Stimulated activated naive CD8-positive, alpha-beta T cell treated with anti-CD3 and anti-CD28 coated beads, Interleukin-15, Interleukin-2, amounts not matched to agents 100 ng/mL and 50 ng/mL, for 24 hours (primary cell): ENCODE results near the gene BCR.

Source experiments
- H3K27ac Mint-ChIP-seq: one replicate; pipeline ENCODE4 v1.8.0; 2021; ENCODE audit warnings: mild to moderate bottlenecking, mixed read lengths
- H3K27me3 Mint-ChIP-seq: one replicate; pipeline ENCODE4 v1.8.0; 2021; ENCODE audit warnings: mixed read lengths
- H3K36me3 Mint-ChIP-seq: one replicate; pipeline ENCODE4 v1.8.0; 2021; ENCODE audit warnings: low read depth, mixed read lengths
- H3K4me1 Mint-ChIP-seq: one replicate; pipeline ENCODE4 v1.8.0; 2021; ENCODE audit warnings: low read depth, mixed read lengths
- H3K4me3 Mint-ChIP-seq: one replicate; pipeline ENCODE4 v1.8.0; 2021; ENCODE audit warnings: mild to moderate bottlenecking, mixed read lengths
- H3K9me3 Mint-ChIP-seq: one replicate; pipeline ENCODE4 v1.8.0; 2021; ENCODE audit warnings: mixed read lengths

Gene BCR

DNA sequence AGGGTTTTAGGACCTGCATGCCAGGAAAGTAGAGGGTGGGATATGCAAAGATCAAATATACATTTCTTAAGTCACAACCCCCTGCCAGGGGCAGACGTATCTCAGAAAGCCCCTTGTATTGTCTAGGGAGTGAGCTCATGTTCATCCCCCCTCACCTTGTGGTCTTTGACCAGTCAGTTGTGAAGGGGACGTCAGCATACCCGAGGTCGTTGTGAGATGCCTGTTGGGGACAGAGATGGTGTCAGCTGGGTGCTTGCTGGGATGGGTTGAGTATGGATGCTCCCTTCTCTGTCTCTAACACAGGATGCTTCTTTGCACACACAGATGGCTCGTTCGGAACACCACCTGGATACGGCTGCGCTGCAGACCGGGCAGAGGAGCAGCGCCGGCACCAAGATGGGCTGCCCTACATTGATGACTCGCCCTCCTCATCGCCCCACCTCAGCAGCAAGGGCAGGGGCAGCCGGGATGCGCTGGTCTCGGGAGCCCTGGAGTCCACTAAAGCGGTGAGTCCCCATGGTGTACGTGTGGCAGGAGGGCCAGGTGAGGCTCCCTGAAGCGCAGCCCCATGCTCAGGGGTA lies 73.3 kb downstream of the BCR start:
- Mint-ChIP-seq H3K36me3 (peaks cover 11% of the 10 kb centered on the region), H3K27ac (no peak overlapping the region), H3K4me3 (no peak overlapping the region), H3K4me1 (peaks cover 43% of the 10 kb centered on the region), H3K27me3 (no peaks in the 10 kb centered on the region), H3K9me3 (no peaks in the 10 kb centered on the region)

DNA sequence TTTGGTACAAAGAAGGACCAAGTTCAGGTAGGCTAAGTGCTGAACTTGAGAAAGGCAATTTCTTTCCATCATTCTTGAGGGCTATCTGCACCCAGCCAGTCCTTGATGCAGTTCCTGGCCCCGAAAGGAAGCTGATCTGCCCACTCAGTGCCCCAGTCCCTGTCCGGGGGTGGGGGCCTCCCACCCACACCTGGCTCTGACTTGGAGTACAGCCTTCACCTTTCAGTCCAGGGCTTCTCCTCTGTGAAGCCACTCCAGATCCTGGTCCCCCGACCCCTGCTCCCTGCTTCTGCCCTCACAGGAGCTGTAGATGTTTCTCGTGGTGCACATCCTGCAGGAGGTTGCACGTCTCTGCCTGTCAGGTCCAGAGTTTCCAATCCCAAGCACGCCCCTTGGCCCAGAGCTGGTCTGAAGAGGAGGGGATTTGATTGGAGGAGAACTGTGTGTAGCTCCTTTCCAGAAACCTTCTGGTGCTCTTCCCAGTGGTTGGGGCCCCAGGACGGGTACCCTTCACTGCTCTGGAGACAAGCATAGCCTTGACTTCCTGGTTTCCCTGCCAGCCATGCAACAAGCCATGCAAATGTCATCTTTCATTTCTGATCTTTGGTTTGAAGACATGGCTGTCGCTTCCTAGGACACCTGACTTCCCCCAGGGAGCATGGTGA lies 75.3 kb downstream of the BCR start:
- Mint-ChIP-seq H3K27me3 (no peaks in the 10 kb centered on the region), H3K4me3 (no peak overlapping the region), H3K36me3 (peaks cover 11% of the 10 kb centered on the region), H3K4me1 (peaks cover 22% of the 10 kb centered on the region), H3K27ac (no peak overlapping the region), H3K9me3 (no peaks in the 10 kb centered on the region)

DNA sequence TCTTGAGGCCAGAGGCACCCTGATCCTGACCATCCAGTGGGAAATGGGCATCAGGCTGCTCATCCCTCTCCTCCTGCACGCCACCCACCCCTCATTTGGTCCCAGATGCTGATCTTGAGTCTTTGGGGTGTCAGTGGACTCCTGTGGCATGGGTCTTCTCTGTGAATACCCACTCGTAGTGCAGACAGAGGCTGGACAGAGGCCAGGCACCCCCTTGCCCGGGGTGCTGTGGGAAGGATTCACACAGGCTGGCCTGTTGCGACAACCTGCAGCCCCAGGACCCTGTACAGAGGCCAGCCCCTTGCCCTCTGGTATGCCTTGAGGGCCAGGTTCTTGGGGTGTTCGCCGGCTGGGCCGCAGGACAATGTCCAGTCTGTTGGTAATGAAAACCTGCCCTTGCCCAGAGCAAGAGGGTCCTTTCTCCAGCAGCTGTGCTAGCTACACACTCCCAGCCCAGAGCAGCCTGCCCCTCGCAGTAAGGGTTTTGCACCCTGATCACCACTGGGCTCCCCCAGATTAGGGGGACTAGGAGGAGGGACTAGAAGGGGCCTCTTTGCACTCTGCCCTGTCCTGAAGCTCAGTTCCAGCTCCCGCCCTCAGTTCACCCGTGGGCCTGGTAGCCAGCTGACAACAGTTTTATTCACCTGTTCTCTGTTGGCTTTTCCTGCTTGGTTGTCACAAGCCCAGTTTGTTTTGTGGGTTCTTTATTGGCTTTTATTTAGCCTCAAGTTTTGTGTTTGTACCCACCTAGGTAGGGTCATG lies 76.0 kb downstream of the BCR start:
- peaks cover 11% of the 10 kb centered on the region for H3K36me3 Mint-ChIP-seq
- H3K4me3 Mint-ChIP-seq = no peak overlapping the region
- no peaks in the 10 kb centered on the region for H3K27me3 Mint-ChIP-seq
- H3K27ac Mint-ChIP-seq = no peak overlapping the region
- H3K4me1 Mint-ChIP-seq = peaks cover 15% of the 10 kb centered on the region
- H3K9me3 Mint-ChIP-seq = no peaks in the 10 kb centered on the region

DNA sequence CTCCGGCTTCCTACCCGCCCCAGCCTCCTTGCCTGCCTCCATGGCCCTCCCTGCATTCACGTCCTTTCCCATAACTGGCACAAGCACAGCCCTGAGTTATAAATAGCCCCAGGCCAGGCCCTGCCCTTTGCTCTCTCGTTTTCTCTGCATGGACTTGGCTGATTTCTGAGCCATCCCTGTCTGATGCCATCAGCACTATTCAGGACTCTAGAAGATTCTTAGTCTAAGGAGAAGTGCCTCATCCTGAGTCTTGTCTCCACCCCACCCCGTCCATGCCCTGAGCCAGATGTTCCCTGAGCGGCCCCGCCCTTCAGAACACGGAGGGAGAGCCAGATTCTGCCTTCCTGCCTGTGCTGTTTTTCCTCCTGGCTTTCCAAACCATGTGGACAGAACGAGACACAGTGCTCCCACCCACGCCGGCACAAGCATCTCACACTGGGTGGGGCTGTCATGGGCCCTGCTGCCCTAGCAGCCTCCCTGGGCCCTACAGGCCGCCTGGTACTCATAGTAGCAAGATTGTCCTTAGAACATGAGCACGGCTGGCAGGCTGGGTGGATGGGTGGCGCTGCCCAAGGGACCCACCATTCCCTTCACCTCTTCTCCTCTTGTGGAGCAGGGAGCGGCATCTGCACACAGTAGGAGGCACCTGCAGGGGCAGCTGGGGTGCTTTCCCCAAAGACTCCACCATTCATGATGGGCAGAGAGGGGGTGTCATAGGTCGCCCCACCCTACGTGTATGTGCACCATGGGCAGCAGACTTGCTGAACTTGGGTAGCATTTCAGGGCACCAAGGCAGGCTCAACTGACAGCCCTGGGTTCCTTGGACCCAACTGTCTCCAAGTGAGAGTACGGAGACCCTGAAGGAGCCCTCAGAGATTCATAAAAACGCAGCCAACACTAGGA lies 76.9 kb downstream of the BCR start:
- no peaks in the 10 kb centered on the region for H3K27me3 Mint-ChIP-seq
- H3K4me1 Mint-ChIP-seq = peaks cover 6% of the 10 kb centered on the region
- no peak overlapping the region for H3K4me3 Mint-ChIP-seq
- H3K9me3 Mint-ChIP-seq = no peaks in the 10 kb centered on the region
- peaks cover 11% of the 10 kb centered on the region for H3K36me3 Mint-ChIP-seq
- H3K27ac Mint-ChIP-seq = no peak overlapping the region

DNA sequence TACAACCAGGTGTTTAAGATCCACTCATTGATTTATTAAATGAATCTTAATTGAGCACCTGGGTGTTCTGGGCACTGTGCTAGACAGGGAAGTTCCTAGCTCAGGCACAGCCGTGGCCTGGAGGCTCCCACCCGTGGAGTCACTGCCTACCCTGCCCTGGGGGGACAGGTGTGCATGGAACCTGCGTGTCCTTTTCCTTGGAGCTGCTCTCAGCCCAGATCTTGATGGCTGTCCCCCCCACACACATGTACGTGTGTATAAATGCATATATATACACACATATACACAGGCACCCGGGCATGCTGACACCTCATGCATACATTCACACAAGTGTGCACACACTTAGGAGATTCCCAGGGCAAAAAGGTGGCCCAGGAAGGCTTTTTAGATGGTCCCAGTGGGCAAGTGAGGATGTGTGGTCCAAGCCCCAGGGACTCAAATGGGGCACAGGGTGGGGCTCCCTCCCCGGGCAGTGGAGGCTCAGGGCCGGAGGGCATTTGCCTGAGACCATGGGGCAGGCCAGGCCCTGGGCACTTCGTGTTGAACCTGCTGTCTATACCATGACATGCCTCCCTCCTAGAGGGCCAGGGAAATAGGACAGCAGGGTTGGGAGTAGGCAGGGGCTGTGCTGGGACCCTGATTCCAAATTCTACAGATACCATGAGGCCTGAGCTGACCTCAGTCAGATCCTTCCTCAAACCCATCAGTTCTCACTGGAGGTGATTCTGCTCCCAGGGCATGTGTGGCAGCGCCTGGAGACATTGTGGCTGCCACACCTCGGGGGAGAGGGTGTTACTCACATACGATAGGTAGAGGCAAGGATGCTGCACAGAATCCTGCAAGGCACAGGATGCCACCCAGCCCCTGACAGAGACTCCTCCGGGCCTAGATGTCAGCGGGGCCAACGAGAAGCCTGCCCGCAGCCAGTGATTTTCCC lies 77.8 kb downstream of the BCR start:
- Mint-ChIP-seq H3K4me1 (peaks cover 6% of the 10 kb centered on the region), H3K36me3 (peaks cover 11% of the 10 kb centered on the region), H3K27me3 (no peaks in the 10 kb centered on the region), H3K4me3 (no peak overlapping the region), H3K27ac (no peak overlapping the region), H3K9me3 (no peaks in the 10 kb centered on the region)

DNA sequence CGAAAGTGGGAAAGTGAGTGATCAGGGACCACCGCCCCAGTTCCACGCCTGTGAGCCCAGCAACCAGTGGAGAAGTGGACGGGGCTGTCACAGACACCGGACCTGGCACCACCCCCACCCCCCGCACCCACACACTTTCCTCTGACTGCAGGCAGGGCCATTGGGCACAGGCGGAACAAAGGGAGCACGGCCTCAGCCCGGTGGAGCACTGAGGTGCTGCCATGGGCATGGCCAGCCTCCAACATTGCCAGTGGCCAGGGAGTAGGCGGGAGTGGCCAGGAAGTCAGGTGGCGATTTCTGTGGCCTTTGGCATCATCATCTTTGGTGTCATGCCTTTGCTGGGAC lies 78.5 kb downstream of the BCR start:
- no peak overlapping the region for H3K4me3 Mint-ChIP-seq
- no peaks in the 10 kb centered on the region for H3K9me3 Mint-ChIP-seq
- H3K27ac Mint-ChIP-seq = no peak overlapping the region
- H3K27me3 Mint-ChIP-seq = no peaks in the 10 kb centered on the region
- peaks cover 11% of the 10 kb centered on the region for H3K36me3 Mint-ChIP-seq
- peaks cover 11% of the 10 kb centered on the region for H3K4me1 Mint-ChIP-seq

DNA sequence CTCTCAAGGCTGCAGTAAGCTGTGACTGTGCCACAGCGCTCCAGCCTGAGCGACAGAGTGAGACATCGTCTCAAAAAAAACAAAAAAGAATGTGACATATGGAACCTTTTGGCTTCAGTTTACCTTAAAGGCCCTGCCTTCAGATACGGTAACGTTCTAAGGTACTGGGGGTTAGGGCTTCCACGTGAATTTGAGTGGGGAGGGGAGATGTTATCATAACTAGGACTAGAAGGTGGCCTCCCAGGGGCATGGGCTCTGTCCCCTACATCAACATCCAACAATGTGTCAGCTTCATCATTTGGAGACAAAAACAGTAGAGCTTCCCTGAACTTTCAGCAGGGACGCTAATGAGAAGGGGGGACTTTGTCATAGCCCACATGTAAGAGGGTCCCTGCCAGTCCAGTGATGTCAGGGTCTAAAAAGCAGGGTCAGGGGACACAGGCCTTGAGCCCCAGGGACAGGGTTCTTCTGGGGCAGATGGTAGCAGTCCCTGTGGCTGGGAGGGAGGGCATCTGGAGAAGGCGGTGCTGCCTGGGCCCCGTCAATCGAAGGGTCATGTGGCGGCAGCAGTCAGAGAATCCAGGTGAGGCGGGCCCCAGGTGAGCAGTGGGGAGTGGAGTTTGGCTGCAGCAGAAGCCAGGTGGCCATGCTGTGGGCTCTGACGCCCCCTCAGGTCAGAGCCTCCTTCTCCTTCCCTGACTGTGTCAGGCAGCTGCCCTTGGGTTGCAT lies 79.8 kb downstream of the BCR start:
- Mint-ChIP-seq H3K36me3 (peaks cover 4% of the 10 kb centered on the region), H3K27me3 (no peaks in the 10 kb centered on the region), H3K4me1 (peaks cover 14% of the 10 kb centered on the region), H3K9me3 (no peaks in the 10 kb centered on the region), H3K4me3 (no peak overlapping the region), H3K27ac (peak overlapping the region; percentile 17)

DNA sequence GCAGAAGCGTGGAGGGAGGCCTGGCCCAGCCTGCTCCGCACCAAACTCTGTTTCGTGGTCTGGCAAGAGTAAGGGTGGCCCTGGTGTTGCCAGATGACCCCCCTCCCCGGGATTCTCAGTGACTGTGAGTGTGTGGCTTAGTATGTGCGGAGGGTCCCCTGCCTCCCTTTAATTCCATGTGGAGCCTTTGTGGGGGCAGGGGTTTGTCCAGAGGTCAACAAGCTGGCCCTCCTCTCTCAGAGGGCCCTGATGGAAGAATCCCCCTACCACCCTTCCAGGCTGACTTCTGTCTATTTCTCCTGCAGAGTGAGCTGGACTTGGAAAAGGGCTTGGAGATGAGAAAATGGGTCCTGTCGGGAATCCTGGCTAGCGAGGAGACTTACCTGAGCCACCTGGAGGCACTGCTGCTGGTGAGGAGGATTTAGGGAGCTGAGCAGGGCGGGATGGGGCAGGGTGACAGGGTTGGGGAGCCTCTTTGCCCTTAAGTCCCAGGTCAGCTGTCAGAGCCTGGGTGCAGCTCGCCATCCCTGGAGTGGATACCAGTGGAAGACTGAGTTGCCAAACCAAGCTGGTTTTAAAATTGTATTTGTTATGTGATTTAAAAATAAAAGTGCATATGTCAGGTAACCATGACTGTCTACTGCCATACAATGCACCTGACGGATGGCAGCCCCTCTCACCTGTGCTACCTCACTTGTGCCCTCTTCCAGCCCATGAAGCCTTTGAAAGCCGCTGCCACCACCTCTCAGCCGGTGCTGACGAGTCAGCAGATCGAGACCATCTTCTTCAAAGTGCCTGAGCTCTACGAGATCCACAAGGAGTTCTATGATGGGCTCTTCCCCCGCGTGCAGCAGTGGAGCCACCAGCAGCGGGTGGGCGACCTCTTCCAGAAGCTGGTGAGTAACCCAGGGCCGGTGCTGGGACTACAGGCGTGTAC lies 80.6 kb downstream of the BCR start:
- no peak overlapping the region for H3K27ac Mint-ChIP-seq
- H3K4me1 Mint-ChIP-seq = peaks cover 9% of the 10 kb centered on the region
- no peaks in the 10 kb centered on the region for H3K27me3 Mint-ChIP-seq
- no peaks in the 10 kb centered on the region for H3K9me3 Mint-ChIP-seq
- peaks cover 4% of the 10 kb centered on the region for H3K36me3 Mint-ChIP-seq
- H3K4me3 Mint-ChIP-seq = no peak overlapping the region

DNA sequence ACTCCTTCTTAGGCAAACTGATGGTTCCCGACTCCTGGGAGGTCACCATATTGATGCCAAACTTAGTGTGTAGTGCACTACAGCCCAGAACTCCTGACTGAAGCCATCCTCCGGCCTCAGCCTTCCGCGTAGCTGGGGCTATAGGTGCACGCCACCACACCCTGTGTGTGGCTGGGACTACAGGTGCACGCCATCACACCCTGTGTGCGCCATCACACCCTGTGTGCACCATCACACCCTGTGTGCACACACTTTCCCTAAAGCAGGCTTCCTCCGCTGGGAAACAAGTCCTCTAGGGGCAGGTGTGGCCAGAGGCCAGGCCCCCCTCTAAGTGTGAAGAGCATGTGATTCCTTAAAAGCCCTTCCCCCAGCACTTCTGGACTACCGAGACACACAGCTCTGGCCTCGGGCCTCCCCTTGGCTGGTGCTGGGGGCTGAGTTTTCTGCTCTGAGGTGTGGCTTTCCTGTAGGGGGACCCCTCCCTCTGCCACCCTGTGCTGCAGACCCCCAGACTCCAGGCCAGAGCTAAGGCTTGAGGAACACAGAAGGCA lies 81.7 kb downstream of the BCR start:
- Mint-ChIP-seq H3K4me1 (peaks cover 9% of the 10 kb centered on the region), H3K4me3 (no peak overlapping the region), H3K27me3 (no peaks in the 10 kb centered on the region), H3K27ac (no peak overlapping the region), H3K9me3 (no peaks in the 10 kb centered on the region), H3K36me3 (peaks cover 4% of the 10 kb centered on the region)

DNA sequence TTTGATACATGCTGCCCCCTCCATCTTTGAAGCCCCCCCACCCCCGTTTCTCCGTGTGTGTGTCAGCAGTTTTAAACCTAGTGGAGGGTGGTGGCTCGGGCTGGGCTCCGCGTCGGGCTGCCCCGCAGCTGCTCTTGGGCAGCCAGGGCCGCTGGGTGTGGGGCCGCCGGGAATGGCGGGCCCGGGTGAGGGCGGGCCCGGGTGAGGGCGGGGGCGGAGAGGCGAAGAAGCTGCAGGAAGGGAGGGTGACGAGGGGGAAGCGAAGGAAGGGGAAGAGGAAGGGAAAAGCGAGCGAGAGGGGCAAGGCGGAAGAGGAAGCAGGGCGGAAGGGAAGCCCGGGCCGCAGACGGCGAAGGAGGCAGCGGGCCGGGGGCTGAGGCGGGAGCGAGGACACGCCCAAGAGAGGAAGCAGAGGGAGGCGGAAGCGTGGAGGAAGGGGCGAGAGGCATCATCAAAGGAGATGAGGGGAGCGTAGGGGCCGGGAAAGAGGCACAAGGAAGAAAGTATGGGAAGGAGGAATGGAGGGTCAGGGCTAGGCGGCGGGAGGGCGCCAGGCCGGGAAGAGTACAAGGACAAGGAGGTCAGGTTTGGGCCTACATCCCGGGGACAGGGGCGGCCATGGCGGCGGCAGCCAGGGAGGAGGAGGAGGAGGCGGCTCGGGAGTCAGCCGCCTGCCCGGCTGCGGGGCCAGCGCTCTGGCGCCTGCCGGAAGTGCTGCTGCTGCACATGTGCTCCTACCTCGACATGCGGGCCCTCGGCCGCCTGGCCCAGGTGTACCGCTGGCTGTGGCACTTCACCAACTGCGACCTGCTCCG lies 82.4 kb downstream of the BCR start:
- peaks cover 9% of the 10 kb centered on the region for H3K4me1 Mint-ChIP-seq
- no peak overlapping the region for H3K27ac Mint-ChIP-seq
- peaks cover 4% of the 10 kb centered on the region for H3K36me3 Mint-ChIP-seq

DNA sequence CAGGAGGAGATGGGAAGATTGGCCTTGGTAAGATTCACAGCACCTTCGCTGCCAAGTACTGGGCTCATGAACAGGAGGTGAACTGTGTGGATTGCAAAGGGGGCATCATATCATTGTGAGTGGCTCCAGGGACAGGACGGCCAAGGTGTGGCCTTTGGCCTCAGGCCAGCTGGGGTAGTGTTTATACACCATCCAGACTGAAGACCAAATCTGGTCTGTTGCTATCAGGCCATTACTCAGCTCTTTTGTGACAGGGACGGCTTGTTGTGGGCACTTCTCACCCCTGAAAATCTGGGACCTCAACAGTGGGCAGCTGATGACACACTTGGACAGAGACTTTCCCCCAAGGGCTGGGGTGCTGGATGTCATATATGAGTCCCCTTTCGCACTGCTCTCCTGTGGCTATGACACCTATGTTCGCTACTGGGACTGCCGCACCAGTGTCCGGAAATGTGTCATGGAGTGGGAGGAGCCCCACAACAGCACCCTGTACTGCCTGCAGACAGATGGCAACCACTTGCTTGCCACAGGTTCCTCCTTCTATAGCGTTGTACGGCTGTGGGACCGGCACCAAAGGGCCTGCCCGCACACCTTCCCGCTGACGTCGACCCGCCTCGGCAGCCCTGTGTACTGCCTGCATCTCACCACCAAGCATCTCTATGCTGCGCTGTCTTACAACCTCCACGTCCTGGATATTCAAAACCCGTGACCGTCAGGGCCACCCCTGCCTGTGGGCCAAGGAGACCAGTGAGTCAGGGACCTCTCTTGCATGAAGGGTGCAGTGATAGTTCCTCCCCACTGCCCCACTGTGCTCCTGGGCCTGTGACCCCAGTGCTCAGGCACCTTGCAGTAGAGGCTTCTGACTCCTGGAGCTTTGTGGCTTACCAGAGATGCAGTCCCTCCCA lies 83.6 kb downstream of the BCR start:
- H3K4me1 Mint-ChIP-seq = peaks cover 14% of the 10 kb centered on the region
- no peaks in the 10 kb centered on the region for H3K27me3 Mint-ChIP-seq
- peaks cover 9% of the 10 kb centered on the region for H3K36me3 Mint-ChIP-seq
- no peak overlapping the region for H3K4me3 Mint-ChIP-seq
- no peaks in the 10 kb centered on the region for H3K9me3 Mint-ChIP-seq
- peak overlapping the region; percentile 76 for H3K27ac Mint-ChIP-seq

More for the DNA sequence above, 82.4 kb downstream of the BCR start:
- Mint-ChIP-seq H3K4me3 (no peak overlapping the region), H3K27me3 (no peaks in the 10 kb centered on the region), H3K9me3 (no peaks in the 10 kb centered on the region)
